HG02973 (cell line): ENCODE measurements around the gene IBA57.
"Not testable (repeated sequence)": the region's sequence is repeated elsewhere in the genome, so short reads cannot be mapped to it uniquely, and the experiment has no call there.

Source experiments
- ATAC-seq: cut with Tn5 transposase; IDR thresholded peaks from one replicate; pipeline ENCODE4 v1.9.1; 2021; ENCODE audit warnings: moderate library complexity; ENCODE audit not compliant: unreplicated experiment

IBA57 gene

DNA sequence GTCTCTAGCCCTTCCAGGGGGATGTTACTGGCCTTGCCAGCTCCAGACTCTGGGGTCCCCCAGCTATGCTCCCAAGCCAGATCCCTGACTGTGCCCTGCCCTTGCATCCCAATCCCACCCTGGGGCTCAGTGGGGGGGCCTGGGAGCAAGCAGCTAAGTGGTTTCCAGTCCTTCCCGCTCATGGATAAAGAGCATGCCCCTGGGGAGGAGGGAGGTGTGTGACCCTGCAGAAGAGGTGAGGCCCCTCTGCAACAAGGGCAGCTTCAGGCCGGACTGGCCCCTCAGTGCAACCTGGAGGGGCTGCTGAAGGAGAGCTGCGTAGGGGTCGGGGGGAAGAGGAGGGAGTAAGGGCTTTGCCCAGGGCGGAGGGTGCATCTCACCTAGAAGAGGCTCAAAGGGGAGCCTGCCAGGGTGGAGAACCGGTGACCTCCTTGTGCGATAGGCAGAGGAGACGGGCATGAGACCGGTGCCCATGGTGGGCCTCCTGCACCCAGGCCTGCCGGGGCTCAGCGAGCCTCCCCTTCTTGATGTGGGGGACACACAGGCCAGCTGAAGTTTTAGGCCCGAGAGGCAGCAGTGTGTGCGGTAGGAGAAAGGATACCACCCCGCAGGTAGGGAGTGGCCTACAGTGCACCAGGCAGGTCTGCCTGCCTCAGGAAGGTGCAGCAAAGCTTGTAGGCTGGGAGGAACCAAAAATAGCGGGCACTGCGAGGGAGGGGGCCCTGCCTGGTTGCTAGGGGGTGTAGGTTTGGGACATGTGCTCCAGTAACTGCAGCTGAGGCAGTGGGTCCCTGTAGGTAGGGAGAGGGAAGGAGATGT, 45.3 kb downstream of the IBA57 start:
- ATAC-seq = no peak

DNA sequence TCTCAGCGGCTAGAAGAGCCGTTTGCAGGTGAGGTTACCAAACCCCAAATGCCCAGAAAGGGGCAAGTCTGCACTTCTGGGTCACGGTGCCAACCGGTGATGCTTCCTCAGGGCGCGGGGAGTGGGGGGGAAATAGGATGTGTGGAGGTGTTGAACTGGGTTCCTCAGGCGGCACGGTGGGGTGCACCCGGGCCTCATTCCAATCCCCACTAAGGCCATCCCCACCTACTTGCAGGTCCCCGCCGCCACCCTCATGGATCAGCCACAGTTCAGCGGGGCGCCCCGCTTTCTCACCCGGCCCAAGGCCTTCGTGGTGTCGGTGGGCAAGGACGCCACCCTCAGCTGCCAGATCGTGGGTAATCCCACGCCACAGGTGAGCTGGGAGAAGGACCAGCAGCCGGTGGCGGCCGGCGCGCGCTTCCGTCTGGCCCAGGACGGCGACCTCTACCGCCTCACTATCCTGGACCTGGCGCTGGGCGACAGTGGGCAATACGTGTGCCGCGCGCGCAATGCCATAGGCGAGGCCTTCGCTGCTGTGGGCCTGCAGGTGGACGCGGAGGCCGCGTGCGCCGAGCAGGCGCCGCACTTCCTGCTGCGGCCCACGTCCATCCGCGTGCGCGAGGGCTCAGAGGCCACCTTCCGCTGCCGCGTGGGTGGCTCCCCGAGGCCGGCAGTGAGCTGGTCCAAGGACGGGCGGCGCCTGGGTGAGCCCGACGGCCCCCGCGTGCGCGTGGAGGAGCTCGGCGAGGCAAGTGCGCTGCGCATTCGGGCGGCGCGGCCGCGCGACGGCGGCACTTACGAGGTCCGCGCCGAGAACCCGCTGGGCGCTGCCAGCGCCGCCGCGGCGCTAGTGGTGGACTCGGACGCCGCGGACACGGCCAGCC, 46.2 kb downstream of the IBA57 start:
- ATAC-seq = no peak

DNA sequence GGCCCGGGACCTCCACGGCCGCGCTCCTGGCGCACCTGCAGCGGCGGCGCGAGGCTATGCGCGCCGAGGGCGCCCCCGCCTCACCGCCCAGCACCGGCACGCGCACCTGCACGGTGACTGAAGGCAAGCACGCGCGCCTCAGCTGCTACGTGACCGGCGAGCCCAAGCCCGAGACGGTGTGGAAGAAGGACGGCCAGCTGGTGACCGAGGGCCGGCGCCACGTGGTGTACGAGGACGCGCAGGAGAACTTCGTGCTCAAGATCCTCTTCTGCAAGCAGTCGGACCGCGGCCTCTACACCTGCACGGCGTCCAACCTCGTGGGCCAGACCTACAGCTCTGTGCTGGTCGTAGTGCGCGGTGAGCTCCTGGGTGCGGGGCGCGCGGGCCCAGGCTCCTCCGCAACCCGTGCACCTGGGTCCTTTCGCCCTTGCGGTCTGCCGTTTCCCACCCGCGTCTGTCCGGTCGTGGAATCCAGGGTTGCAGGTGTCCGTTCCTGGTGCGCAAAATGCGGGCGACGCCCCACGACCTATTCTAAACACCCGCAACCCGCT, 46.9 kb downstream of the IBA57 start:
- no peak for ATAC-seq

DNA sequence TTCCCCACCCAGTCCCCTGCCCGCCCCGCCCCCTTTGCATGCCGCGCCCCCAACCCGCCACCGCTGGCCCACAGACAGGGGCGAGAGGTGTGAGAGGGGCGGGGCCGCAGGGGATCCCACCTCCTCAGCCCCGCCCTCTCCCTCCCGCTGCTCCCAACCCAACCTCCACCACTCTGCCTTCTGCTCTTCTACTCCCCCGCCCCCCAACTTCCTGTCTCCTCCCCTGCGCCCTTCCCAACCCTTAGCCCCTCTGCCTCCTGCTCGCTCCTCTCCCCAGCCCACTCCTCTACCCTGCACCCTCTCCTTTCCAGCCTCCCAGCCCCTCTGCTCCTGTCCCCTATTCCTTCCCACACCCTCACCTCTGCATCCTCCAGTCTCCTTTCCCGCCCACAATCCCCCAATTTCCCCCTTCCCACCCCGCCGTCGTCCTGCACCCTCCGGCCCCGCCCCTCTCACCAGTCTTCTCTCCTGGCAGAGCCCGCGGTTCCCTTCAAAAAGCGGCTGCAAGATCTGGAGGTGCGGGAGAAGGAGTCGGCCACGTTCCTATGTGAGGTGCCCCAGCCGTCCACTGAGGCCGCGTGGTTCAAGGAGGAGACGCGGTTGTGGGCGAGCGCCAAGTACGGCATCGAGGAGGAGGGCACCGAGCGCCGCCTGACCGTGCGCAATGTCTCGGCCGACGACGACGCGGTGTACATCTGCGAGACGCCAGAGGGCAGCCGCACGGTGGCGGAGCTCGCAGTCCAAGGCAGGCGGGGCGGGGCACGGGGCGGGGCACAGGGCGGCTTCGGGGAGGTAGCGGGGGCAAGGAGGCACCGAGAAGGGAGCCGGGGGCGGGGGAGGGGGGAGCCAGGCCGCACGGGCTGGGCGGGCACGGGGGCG, 47.6 kb downstream of the IBA57 start:
- peak; percentile 90 for ATAC-seq

DNA sequence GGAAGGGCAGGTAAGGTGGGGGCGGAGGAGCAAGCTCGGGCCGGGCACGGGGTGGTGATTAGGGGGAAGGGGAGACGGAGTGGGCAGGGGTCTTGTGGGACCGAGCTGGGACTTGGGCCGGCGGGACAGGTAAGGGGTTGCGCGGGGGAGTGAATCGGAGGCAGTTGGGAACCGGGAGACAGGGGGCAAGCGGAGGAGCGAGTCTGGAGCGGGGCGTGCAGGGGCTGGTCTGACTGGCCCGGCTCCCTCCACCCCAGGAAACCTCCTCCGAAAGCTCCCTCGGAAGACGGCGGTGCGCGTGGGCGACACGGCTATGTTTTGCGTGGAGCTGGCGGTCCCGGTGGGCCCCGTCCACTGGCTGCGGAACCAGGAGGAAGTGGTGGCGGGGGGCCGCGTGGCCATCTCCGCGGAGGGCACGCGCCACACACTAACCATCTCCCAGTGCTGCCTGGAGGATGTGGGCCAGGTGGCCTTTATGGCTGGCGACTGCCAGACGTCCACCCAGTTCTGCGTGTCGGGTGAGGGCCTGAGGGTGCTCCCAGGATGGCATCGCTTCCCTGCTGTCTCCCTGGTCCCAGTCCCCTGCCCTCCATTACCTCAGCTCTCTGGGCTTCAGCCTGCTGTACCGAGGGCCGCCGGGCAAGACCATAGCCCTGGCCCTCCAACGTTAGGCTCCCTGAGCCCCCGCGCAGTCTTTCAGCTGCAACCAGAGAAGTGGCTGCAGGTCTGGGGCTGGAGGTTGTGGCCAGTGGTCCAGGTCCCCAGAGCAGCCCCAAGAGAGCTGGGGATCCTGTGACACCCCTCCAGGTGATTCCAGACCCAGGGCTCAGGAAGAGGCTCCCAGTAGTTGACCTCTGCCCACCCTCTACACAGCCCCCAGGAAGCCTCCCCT, 48.6 kb downstream of the IBA57 start:
- no peak for ATAC-seq

DNA sequence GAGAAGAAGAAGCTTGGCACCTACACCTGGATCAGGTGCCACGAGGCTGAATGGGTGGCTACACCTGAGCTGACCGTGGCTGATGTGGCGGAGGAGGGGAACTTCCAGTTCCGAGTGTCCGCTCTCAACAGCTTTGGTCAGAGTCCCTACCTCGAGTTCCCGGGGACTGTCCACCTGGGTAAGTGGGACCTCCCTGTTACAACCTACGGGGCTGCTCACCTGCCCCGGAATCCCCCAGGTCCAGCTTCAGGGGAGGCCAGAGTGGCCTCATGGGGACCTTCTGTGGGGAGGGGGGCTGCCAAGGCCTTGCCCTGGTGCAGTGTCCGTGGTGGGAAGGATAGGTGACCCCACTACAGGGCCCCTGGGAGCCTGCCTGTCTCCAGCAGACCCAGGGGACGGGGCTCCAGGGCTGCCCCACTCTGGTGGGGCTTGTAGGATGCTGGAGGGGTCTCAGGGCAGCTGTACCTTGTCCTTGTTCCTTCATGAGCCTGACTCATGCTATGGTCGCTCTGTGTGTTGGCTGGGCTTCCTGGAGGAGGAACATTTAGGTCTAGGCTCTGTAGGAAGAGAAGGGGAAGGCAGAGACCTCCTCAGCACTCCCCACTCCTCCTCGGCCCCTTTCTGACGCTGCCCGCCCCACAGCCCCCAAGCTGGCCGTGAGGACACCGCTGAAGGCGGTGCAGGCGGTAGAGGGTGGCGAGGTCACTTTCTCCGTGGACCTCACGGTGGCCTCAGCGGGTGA, 49.5 kb downstream of the IBA57 start:
- ATAC-seq = no peak

DNA sequence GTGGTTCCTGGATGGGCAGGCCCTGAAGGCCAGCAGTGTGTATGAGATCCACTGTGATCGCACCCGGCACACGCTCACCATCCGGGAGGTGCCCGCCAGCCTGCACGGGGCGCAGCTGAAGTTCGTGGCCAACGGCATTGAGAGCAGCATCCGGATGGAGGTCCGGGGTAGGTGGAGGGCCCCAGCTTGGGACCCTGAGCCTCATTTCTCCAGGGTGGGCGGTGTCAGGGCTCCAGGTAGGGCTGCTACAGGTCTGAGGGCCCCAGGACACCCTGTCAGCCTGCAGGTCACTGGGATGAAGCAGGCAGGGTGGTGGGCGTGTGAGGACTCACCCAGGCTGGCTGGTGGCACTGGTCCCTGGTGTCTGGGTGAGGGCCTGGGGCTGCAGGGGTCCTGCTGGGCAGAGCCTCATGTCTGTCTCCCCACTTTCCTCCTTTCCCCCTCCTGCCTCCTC, 50.1 kb downstream of the IBA57 start:
- no peak for ATAC-seq

DNA sequence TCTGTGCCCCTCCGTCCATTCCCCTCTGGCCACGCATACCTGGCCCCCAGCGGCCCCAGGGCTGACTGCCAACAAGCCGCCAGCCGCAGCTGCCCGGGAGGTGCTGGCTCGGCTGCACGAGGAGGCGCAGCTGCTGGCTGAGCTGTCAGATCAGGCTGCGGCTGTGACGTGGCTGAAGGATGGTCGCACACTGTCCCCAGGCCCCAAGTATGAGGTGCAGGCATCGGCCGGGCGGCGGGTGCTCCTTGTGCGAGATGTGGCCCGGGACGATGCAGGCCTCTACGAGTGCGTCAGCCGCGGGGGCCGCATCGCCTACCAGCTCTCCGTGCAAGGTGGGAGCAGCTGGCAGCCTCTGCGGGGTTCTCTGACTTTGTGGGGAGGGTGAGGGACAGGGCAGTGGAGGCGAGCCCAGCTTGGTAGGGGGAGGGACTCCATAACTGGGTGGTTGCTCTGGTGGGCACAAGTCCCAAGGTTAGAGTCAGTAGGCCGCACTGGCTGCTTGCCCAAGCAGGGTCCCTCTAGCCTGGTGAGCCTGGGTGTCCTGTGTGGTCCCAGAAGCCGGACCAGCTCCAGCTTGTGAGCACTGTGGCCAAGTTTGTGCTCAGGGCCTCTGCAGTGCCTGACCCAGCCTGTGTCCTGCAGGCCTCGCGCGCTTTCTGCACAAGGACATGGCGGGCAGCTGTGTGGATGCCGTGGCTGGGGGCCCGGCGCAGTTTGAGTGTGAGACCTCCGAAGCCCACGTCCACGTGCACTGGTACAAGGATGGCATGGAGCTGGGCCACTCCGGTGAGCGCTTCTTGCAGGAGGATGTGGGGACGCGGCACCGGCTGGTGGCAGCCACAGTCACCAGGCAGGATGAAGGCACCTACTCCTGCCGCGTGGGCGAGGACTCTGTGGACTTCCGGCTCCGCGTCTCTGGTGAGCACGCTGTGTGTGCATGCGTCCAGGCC, 51.0 kb downstream of the IBA57 start:
- ATAC-seq = no peak

DNA sequence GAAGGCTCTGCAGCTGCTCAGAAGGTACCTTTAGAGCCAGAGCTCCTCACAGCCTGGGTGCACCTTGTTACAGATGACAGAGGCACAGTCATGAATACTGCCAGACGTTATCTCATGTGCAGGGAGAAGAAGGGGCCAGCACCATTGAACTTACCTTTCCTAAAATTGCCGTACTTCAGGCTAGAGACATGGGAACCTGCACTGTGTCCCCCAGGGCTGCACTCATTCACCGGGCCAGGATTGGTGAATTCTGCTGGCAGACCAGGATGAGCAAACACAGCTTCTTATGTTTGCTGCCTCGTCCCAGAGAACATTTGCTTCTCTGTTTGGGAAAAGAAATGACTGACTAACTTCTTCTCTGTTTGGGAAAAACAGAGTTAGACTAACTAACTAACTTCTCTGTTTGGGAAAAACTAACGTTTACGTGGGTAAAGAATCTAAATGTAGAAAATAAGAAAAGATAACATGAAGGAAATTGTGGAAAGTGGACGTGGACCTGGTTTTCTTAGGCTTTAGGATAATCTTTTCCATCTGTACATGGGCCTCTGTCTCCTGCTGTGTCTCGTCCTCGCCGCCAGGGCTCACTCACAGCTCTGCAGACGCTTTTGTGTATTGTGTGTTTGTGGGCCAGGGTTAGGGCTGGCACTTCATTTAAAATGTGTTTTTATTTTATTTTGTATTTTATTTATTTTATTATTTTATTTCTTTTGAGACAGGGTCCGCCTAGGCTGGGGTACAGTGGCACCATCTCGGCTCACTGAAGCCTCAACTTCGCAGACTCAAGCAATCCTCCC, 52.1 kb downstream of the IBA57 start:
- ATAC-seq = no peak

DNA sequence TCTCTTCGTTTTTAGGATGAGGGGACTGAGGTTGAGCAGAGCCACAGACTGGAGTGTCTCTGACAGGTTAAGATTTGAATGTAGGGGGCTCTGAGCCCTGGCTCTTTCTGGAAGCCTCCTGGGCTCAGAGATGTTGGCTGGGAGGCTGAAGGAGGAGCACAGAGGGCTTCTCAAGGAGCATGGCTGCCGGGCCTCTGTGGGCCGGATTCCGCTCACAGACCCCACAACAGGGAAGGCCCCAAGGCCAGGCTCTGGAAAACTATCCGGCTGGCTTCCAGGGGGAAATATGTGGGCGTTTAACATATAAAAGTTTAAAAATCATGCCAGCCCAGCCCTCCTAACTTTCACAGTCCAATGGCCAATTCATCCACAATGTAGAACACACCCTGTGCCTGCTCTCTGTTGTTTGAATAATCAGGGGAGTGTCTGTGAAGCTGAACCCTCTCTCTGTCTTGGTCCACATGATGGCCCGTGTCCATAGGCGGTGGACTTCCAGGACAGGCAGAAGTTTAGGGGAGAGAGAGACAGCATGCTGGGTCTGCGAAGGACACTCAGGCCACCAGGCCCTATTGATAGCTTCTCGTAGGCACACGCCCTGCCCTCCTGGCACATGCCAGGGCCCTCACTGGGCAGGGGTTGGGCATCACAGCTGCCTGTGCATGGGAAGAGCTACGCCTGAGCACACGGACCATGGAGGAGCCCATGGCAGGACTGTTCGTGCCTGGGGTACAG, 53.1 kb downstream of the IBA57 start:
- no peak for ATAC-seq

DNA sequence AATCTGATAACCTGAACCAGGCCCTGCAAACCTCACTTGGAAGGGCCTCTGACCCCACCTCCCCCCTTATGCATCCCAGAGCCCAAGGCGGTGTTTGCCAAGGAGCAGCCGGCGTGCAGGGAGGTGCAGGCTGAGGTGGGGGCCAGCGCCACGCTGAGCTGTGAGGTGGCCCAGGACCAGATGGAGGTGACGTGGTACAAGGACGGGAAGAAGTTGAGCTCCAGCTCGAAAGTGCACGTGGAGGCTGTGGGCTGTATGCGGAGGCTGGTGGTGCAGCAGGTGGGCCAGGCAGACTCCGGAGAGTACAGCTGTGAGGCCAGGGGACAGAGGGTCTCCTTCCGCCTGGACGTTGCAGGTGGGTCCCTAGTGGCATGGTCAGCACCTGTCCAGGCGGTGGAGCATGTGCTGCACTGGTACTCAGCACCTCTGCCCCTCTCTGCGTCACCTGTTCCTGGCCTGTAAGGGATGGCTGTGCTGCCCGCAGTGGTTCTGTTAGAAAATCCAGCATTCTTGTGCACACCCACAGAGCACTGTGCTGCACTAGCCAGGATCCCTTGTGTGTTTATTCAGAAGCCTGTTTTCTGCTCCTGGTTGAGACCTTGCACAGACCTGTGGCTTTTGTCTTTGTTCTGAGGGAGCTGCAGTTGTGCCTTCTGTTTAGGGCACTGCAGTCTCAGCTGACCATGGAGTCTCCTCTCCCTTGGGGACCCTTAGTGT, 53.8 kb downstream of the IBA57 start:
- ATAC-seq = no peak

DNA sequence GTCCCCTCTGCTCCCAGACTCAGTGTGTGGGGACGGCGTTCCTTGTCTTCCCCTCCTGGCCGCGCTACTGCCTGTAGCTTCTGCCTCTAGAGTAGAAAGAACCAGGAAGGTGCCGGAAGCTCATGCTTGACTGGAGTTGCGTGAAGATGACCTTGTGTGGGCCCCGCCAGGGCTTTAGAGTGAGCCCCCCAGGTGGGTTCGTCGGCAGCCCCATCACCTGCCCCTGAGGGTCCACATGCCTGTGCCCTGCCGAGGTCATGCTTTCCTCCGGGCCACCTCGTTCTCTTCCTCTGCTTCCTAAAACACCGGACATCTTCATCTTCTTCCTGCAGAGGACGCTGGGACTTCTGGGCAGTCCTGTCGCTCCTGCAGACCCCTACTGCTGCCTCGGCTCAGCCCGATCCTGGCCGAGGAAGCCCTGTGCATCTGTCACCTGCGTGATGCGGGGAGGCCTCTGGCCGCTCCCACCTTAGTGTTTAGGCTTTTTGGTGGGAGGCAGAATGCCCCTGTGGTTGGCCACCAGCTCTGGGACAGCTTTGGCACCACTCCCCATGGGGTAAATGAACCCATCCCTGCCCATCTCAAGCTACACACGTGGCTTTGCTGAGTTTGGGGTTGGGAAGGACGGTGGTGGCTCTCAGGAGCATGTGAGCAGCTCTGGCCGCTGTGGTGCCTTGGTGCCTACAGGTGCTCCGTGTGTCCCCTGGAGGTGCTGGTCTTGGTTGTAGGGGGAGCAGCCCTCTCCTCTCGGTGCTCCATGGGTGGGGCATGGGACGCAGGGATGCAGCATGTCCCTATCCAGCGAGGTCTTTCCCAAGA, 54.6 kb downstream of the IBA57 start:
- no peak for ATAC-seq

DNA sequence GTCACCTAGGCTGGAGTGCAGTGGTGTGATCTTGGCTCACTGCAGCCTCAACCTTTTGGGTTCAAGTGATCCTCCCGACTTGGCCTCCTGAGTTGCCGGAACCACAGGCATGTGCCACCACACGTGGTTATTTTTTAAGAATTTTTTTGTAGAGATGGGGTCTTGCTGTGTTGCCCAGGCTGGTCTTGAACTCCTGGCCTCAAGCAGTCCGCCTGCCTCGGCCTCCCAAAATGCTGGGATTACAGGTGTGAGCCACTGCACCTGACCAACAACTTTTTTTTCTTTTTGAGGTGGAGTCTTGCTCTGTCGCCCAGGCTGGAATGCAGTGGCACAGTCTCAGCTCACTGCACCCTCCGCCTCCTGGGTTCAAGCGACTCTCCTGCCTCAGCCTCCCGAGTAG, 55.5 kb downstream of the IBA57 start:
- not testable (repeated sequence) for ATAC-seq

DNA sequence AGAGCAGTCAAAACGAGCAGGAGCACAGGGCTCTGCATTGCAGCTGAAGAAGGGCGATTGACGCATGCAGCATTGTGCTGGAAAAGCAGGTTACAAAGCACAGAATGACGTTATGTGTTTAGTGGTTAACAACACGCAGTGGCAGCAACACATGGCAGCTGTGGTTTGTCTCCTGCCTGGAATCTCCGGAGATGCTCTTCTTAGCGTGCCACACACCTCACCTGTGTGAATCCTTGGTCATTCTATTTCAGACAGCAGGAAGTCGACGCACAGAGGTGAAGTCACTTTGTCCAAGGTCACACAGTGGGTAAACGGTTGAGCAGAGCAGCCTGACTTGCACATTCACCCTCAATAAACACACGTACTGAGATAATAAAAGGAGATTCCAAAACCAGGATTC, 56.9 kb downstream of the IBA57 start:
- no peak for ATAC-seq
